Uterus (tissue), 2 donors: ENCODE results near the gene TMEM26.

Source experiments
- CTCF ChIP-seq, 4 experiments: fragments of 200-600 bp in 2 of 4; fragments of 450-650 bp in 2 of 4; sonication (generic) in 2 of 4; IDR thresholded peaks; one replicate each; pipeline ENCODE4 v1.5.1; 2016 to 2019; ENCODE audit warnings: antibody characterized with exemption in 4 of 4, mild to moderate bottlenecking in 2 of 4, moderate library complexity in 1 of 4
- POLR2A ChIP-seq, 2 donors: fragments of 450-650 bp; IDR thresholded peaks; one replicate each; pipeline ENCODE4 v1.6.1; 2016; ENCODE audit warnings: antibody characterized with exemption in 2 of 2, mild to moderate bottlenecking in 1 of 2, moderate library complexity in 1 of 2

GRCh38 chr10:61398366-61399129 lies 54.6 kb downstream of the TMEM26 start:
- no peak for TF ChIP-seq CTCF (IDR thresholded peaks at IDR 0.05)
- TF ChIP-seq POLR2A (IDR thresholded peaks at IDR 0.05) = no peak
